Activated CD8-positive, alpha-beta memory T cell treated with anti-CD3 and anti-CD28 coated beads for 24 hours (primary cell): Measurements from ENCODE around the gene SLC1A2.
A peak's percentile ranks its signal among the peaks of the same experiment; 100 is the strongest.

Experiments used
- DNase-seq: peaks from one replicate; pipeline ENCODE4 v3.0.0-alpha.2; 2020

SLC1A2 gene

DNA sequence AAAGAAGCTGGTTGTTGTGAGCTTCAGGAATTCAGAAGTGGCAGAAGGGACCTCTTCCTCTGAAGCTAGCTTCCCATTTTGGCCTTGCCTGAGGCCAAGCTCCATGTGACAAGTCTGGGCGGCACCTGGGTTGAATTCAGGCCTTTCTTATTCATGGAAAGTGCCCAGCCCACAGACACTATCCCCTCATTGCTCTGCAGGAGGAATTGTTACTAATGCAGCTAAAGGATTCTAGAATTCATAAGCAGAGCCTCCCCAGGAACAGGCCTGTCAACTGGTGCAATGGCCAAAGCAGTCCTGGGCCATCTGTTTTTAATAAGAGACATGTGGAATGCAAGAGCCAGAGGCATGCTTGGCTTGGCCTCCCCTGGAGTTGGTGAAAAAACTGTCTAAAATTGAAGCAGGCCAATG is 71.4 kb downstream of the SLC1A2 start:
- no peak for DNase-seq

DNA sequence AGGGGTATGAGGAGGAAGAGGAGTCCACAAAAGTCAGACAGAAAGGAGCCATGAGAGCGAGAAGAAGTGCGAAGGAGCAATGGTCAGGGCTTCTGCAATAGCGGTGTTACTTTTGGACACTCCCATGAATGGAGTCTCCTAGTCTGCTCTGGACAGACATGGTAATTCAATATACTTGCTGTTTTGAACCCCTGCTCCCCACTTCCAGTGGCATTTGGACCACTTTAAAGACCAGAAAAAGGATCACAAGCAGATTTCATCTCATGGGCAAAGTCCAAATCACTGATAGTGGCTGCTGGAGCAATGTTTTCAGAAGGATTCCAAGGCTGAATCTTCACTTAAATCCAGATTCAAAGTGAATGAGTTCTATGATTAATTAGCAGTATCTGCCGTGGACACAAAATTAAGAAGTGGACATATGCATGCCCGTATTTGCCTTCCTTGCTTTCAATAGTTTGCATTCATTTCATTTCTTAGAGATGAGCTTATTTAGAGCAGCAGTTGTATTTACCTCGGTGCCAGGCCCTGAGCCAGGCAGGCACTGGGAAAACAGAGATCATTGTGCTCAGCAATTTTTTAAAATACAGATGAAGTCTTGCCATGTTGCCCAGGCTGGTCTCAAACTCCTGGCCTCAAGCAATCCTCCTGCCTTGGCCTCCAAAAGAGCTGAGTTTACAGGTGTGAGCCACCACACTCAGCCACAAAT is 72.0 kb downstream of the SLC1A2 start:
- no peak for DNase-seq

DNA sequence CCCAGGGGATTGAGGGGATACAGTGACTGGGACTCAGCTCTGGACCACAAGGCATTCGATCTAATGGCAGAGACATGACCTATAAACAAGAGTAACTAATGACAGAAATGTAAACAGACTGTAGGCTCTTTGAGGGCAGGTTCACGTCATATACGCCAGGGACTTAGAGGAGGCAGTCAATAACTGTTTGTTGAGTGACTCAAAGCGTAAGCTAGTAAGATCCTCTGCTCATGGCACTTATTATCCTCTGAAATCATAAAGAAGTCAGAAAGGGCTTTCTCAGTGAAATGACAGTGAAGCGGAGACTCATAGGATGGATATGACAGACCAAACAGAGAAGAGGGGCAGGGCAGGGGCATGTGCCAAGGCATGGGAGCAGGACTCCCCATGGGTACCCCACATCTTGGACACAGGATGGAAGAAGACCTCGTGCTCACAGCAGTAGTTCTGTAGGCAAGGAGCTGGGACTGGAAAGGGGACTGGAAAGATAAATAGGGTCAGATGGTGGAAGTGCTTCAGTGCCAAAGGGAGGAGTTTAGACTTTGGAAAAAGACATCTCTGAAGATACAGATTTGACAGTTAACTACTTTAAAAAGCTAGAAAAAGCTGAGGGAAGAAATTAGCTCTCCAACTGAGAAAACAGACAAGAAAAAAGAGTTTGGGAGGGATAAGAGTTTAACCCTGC is 72.7 kb downstream of the SLC1A2 start:
- DNase-seq, result no peak

- DNase-seq, result no peak
Observed at GRCh38 chr11:35344681-35345574, 74.4 kb downstream of the SLC1A2 start.

DNA sequence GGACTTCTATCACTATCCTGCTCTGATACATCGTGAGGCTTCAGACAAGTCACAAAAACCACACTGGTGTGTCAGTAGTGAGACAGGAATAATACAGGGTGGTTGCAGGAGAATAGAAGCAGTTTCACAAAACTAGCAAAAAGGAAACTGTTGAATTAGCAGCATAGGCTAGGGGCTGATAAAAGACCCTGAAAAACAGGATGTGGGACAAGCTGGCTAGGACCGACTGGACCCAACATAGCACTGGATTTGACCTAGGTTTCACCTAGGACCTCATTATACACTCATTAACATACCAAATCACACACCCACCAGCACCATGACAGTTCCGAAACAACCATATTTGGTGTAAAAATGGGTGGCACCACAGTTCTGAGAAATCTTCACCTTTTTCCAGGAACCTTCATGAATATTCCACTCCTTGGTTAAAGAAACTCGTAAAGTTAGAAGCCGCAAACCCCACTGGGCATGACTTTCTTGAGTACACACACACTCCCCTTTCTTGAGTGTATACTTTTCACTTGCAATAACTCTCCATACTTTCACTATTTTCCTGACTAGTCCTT is 76.2 kb downstream of the SLC1A2 start:
- no peak for DNase-seq

DNA sequence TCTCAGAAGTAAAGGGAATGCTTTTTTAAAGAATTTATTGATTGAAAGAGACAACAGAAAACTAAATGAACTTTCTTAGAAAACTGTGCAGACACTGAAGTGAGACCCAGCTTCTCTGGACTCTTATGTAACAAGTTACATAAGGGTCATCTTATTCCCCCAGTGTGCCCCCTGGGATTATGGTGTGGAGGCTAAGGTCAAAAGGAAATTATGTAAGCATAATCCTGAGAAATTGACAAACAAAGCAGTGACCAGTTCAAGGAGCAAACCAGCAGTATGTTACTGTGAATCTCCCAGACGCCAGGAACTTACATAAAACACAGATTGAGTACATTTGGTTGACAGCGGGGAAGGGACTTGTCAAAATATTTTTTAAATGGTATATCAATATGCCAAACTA is 78.6 kb downstream of the SLC1A2 start:
- no peak for DNase-seq

DNA sequence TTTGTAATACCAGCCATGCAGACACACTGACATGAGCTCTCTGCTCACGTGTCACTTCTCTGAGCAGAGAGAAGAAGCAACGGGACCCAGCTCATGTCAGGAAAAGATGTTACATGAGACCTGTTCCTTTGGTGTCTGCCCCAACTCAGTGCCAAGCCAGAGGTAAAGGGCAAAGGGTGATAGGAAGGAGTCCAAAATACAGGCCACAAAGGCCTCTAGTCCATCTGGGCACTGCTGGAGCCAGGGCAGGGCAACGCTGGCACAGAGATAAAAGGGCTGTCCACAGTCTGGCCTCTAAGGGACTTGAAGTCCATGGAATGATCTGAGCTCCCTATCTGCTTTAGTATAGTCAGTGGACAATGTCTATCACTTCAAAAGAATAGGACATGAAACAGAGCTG is 79.3 kb downstream of the SLC1A2 start:
- no peak for DNase-seq

DNA sequence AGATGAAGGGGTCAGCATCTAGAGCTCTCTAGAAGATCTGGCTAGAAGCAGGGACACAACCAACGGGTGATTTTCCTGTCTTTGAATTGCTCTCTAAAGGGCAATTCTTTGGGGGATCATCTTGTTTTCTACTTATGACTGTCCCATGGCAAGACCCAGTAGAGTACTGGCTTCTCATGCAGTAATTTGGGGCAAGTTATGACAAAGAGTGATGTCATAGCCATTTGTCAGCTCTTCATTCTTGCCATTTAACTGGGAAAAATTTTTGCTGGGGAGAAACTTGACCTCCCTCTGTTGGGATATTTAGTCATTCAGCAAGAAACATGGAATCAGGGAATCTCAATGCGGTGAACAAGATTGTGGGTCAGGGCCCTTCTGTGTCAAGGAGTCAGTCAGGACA is 80.4 kb downstream of the SLC1A2 start:
- DNase-seq, result no peak

- DNase-seq, result no peak
Observed at GRCh38 chr11:35337914-35338305, 81.4 kb downstream of the SLC1A2 start.

DNA sequence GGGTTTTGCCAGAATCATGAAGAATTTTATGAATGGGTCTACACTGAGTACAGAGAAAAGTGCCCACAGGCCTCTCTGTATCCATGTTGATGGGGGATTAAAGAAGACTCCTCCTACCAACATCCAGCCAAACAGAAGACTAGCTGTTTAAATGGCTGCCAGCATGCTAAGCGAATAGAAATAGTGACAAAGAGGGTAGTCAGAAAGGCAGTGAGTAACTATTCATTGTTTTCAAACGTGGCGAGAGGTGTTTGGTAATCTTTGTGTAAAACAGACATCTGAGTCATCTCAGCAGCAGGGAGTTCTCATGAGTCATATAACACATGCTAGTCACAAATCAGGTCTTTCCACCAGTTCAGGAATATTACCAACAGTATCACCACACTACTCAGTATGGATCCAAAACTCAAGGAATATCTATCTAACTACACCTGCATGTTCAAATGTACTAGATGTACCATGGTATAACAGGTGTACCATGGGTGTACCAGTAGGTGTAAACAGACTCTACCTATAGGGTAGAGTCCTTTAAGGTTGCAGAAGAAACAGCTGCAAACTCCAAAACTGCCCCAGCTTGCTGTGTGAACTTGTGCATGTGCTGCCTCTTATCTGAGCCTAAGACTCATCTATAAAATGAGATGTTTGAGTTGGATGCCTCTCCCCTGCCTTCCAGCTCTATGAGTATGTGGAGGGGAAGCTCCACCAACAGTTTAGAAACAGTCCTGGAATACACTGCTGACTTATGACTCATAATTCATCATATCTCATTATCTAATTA is 82.0 kb downstream of the SLC1A2 start:
- DNase-seq, result no peak

DNA sequence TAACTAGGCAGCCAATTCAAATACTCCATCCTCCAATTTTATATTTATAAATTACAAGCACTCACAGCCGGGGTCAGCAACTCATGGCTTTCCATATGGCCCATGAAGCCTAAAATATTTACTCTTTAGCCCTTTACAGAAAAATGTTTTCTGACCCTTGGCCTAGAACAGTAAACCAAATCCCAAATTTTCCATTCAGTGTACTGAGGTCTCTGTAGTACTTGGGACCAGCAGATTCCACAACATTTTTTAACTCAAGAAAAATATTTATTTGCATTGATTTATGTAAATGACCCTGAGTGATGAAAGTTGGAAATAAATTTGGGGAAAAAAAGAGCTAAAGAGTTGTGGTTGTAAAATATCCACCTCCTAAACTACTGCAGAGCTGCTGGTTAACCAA is 82.6 kb downstream of the SLC1A2 start:
- no peak for DNase-seq

- no peak for DNase-seq
Observed at GRCh38 chr11:35335226-35335625, 84.1 kb downstream of the SLC1A2 start.

- DNase-seq, result no peak
Observed at GRCh38 chr11:35334385-35335090, 84.8 kb downstream of the SLC1A2 start.

GRCh38 chr11:35332524-35332923 is 86.8 kb downstream of the SLC1A2 start:
- no peak for DNase-seq

DNA sequence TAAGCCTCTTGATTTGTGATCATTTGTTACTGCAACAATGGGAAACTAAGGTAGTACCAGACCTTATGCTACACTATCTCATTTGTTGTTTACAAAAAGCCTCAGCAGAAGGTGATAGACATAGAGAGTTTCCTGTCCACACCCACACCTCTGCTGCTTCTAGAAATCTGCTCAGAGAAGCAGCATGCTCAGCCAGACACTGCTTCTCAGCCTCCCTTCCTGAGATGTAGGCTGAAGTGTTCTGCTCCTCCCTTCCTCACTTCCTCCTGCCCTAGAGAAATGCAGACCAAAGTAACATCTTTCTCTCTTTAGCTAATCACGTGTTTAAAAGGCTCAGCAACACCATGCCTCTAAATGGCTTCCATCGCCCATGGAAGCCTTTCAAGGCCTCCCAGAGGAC is 88.4 kb downstream of the SLC1A2 start:
- DNase-seq, result peak; percentile 63

DNA sequence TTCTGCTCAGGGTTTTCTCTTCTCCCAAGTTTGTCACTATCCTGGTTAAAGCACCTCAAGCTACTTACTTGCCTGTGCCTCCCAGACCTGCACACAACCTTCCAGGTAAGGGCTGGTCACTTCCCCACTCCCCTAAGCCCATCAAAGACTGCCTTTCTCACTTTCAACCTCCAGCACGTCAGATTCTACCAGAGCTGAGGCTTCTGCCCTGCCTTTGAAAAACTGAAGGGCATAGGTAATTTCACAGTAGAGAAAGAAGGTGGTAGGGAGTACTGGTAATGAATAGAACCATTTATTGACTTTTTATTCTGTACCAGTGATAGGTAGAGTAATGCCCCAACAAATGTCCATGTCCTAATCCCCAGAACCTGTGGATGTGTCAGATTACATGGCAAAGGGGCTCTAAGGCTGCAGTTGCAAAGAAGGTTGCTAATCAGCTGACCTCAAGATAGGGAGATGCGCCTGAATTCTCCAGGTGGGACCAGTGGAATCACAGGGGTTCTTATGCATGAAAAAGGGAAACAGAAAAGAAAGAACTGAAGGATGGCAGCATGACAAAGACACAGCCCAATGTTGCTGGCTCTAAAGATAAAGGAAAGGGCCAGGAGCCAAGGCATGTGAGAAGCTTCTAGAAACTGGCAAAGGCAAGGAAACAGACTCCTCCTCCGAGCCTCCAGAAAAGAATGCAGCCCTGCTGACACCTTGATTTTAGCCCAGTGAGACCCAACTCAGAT is 89.0 kb downstream of the SLC1A2 start:
- no peak for DNase-seq

GRCh38 chr11:35327829-35328228 is 91.5 kb downstream of the SLC1A2 start:
- DNase-seq, result no peak

- no peak for DNase-seq
Observed at GRCh38 chr11:35326266-35326879, 93.0 kb downstream of the SLC1A2 start.

DNA sequence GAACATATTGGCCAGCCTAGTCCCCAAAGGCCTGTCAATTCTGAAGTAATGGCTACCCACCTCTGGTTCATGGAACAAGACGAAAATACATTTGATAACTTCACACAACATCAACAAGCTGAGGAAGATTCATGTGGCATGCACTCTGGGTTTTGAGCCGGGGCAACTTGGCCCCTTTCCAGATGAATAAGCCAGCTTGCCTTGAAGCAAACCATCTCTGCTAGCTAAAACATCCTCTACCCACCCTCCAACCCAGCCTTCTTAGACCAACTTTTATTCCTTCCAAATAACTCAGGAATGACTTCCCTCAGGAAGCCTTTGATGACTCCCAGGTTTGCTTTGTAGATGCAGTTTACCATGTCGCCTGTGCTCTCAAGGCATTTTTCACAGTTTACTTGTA is 94.4 kb downstream of the SLC1A2 start:
- DNase-seq, result no peak

- no peak for DNase-seq
Observed at GRCh38 chr11:35324183-35324886, 95.0 kb downstream of the SLC1A2 start.
